Right lobe of liver (tissue), 4 donors: ENCODE results near the gene SH2D3A.

ENCODE experiments used
- CTCF ChIP-seq, 4 donors: fragments of 200-600 bp in 3 of 4; fragments of 450-650 bp in 1 of 4; IDR thresholded peaks; one replicate each; pipeline versions ENCODE4 v1.5.1 to v1.8.0; 2016 to 2022; ENCODE audit warnings: antibody characterized with exemption in 4 of 4, mild to moderate bottlenecking in 2 of 4
- POLR2A ChIP-seq: fragments of 450-650 bp; IDR thresholded peaks from one replicate; pipeline ENCODE4 v1.6.1; 2017; ENCODE audit warnings: antibody characterized with exemption, mild to moderate bottlenecking
- donor health status: DM: no; HTN: no; CAD: no.
- donor health status: DM: no; HTN: no; CAD: no.
- donor health status: DM: no; HTN: yes; CAD: no.

GRCh38 chr19:6790194-6791128 lies 23.2 kb upstream of the SH2D3A start:
- no peak for TF ChIP-seq CTCF (IDR thresholded peaks at IDR 0.05)
- TF ChIP-seq POLR2A: no peak
